A549 (cell line): ENCODE results near the gene SGSM1. TPM values are rescaled to one million over a fixed set of nuclear protein-coding genes. Genes with fewer than 3 reads are reported as not detected.

Source experiments
- ATAC-seq, 2 experiments: fragments of 200-7000 bp in 1 of 2; fragments of >200 bp in 1 of 2; cut with Nextera tagmentation in 1 of 2; cut with Tn5 transposase in 1 of 2; 3 replicates each; pipeline versions ENCODE4 v1.8.0 to v1.9.1; 2018 to 2020; ENCODE audit warnings: mild to moderate bottlenecking in 1 of 2, moderate library complexity in 1 of 2
- CTCF ChIA-PET: fragments of 300-600 bp; sonication (Branson Sonifier 250); formaldehyde crosslinking; extraction: SDS; loops from one replicate; lab custom pipeline; 2021; ENCODE audit warnings: antibody characterized with exemption, inconsistent platforms; lab: Yijun Ruan, JAX
- POLR2A ChIA-PET: fragments of 350-600 bp; formaldehyde crosslinking; extraction: SDS; loops from one replicate; lab custom pipeline; 2021; ENCODE audit warnings: antibody characterized with exemption, inconsistent platforms; lab: Yijun Ruan, JAX
- DNase-seq, 2 experiments: peaks; one replicate each; pipeline versions ENCODE4 v3.0.0 to v3.0.0-alpha.2; 2011 to 2016; ENCODE audit warnings: low read depth in 1 of 2, low spot score in 1 of 2
- FAIRE-seq: peaks from 2 replicates; lab custom pipeline; 2011; peaks lifted over from hg19 to GRCh38; lab: Jason Lieb, UNC
- H3K27ac ChIP-seq, 2 experiments: fragments of >200 bp; sonication (Bioruptor Twin); formaldehyde crosslinking; 3 replicates each; pipeline ENCODE4 v1.5.1; 2016 to 2017
- H3K4me1 ChIP-seq: fragments of >200 bp; sonication (Bioruptor Twin); formaldehyde crosslinking; 3 replicates; pipeline ENCODE4 v1.6.1; 2016
- H3K4me2 ChIP-seq: fragments of >200 bp; sonication (Bioruptor Twin); formaldehyde crosslinking; 3 replicates; pipeline ENCODE4 v1.6.1; 2016
- H3K4me3 ChIP-seq: fragments of >200 bp; sonication (Bioruptor Twin); formaldehyde crosslinking; 3 replicates; pipeline ENCODE4 v1.5.1; 2016
- H3K9me3 ChIP-seq: fragments of >200 bp; sonication (Bioruptor Twin); formaldehyde crosslinking; 3 replicates; pipeline ENCODE4 v1.6.1; 2016
- CBX2 ChIP-seq: fragments of 200-600 bp; sonication (generic); IDR thresholded peaks from 2 replicates; pipeline ENCODE4 v1.6.1; 2016; ENCODE audit warnings: low read depth, mild to moderate bottlenecking, borderline replicate concordance
- CEBPB ChIP-seq, 2 experiments: fragments of >200 bp in 1 of 2; sonication (Bioruptor Twin) in 1 of 2; formaldehyde crosslinking in 1 of 2; IDR thresholded peaks; 2 replicates each; pipeline ENCODE4 v1.6.1; 2012 to 2016
- E2F6 ChIP-seq: IDR thresholded peaks from 2 replicates; pipeline ENCODE4 v1.6.1; 2012; ENCODE audit warnings: low read depth, borderline replicate concordance
- ELK1 ChIP-seq: fragments of 150-350 bp; IDR thresholded peaks from 2 replicates; pipeline ENCODE4 v1.6.1; 2014; ENCODE audit warnings: low read depth, mild to moderate bottlenecking, low read length
- HOXA7 ChIP-seq: fragments of 250-450 bp; sonication (Bioruptor Pico); IDR thresholded peaks from 2 replicates; pipeline ENCODE4 v1.5.0; 2020; ENCODE audit warnings: mild to moderate bottlenecking, moderate library complexity
- HOXB5 ChIP-seq: fragments of 250-450 bp; sonication (Bioruptor Pico); IDR thresholded peaks from 2 replicates; pipeline ENCODE4 v1.5.0; 2020; ENCODE audit warnings: mild to moderate bottlenecking, moderate library complexity
- JUN ChIP-seq, 2 experiments: fragments of >200 bp; sonication (Bioruptor Twin); formaldehyde crosslinking; IDR thresholded peaks; 2 replicates in 1 of 2; 3 replicates in 1 of 2; pipeline ENCODE4 v1.6.1; 2016 to 2017
- KDM1A ChIP-seq: fragments of 200-600 bp; sonication (generic); IDR thresholded peaks from 2 replicates; pipeline ENCODE4 v1.6.1; 2016; ENCODE audit warnings: low read depth, mild to moderate bottlenecking
- MAFK ChIP-seq: fragments of 450-650 bp; IDR thresholded peaks from 2 replicates; pipeline ENCODE4 v1.6.1; 2014; ENCODE audit not compliant: partially characterized antibody
- MYC ChIP-seq: IDR thresholded peaks from 2 replicates; pipeline ENCODE4 v1.6.1; 2012; ENCODE audit warnings: mild to moderate bottlenecking, inconsistent platforms, low read length, improper control_type of control experiment, borderline replicate concordance
- PBX3 ChIP-seq: IDR thresholded peaks from 2 replicates; pipeline ENCODE4 v1.6.1; 2012
- RARB ChIP-seq: fragments of 250-450 bp; sonication (Bioruptor Pico); IDR thresholded peaks from 2 replicates; pipeline ENCODE4 v1.8.0; 2021; ENCODE audit warnings: mild to moderate bottlenecking, moderate library complexity
- RCOR1 ChIP-seq: fragments of 150-350 bp; IDR thresholded peaks from 2 replicates; pipeline ENCODE4 v1.6.1; 2014; ENCODE audit warnings: antibody characterized with exemption, low read length, low read depth
- SMC3 ChIP-seq: fragments of >200 bp; sonication (Bioruptor Twin); formaldehyde crosslinking; IDR thresholded peaks from 3 replicates; pipeline ENCODE4 v1.6.1; 2018; ENCODE audit warnings: inconsistent platforms
- TP53 ChIP-seq: fragments of 250-450 bp; sonication (Bioruptor Pico); IDR thresholded peaks from 2 replicates; pipeline ENCODE4 v1.5.0; 2021; ENCODE audit warnings: mild to moderate bottlenecking, moderate library complexity
- ZFP36 ChIP-seq: fragments of 450-650 bp; IDR thresholded peaks from 2 replicates; pipeline ENCODE4 v1.6.1; 2014; ENCODE audit warnings: borderline replicate concordance; ENCODE audit not compliant: partially characterized antibody
- WGBS: methylation state at CpG from one replicate; pipeline ENCODE4 v1.1.6; 2017; ENCODE audit errors: missing lambda C conversion rate; 5-methylcytosine and 5-hydroxymethylcytosine counted together
- polyA plus RNA-seq, 4 experiments: library from polyadenylated mRNA; depleted of rRNA in 3 of 4; stranded (reverse); fragments of >200 nt; fragmentation: RNase III in 1 of 4; extraction: RNeasy Plus Mini Kit Qiagen cat#74134 plus additional on column Dnase treatment in 1 of 4; gene quantifications; 2 replicates in 3 of 4; 3 replicates in 1 of 4; pipeline ENCODE4 v1.2.3, GENCODE V29; 2011 to 2017

Gene SGSM1
- polyA plus RNA-seq, 2 of the 4 experiments (the other 2 are of a cell fraction) = 0.50 to 1.4 TPM

GRCh38 chr22:24816806-24817205 lies 10.8 kb downstream of the SGSM1 start:
- Histone ChIP-seq H3K4me2 (no peak overlapping the region), H3K4me1 (peaks cover 15% of the 10 kb centered on the region), H3K27ac (no peak overlapping the region), H3K4me3 (no peak overlapping the region), H3K9me3 (no peaks in the 10 kb centered on the region)
- ChIA-PET CTCF (interaction anchor here (1.9 to 2.3 kb wide), 2 partner anchors 14 to 33 kb away, joined by 5 to 13 read pairs; no protein-coding TSS in a partner anchor), POLR2A (no interaction called here)
- no peak for TF ChIP-seq MYC
- peak; percentile 11 for TF ChIP-seq MAFK
- FAIRE-seq (no peak), ATAC-seq (no peak), DNase-seq (no peak)
- 48% methylated on average over 4 of the region's 4 CpGs for WGBS

GRCh38 chr22:24819487-24819886 lies 13.5 kb downstream of the SGSM1 start:
- DNase-seq (no peak), ATAC-seq (no peak), FAIRE-seq (no peak)
- H3K9me3 ChIP-seq = no peaks in the 10 kb centered on the region
- H3K27ac ChIP-seq = peak overlapping the region in 1 of 2 experiments; percentile 32; a peak in 1 of 6 replicates
- TF ChIP-seq KDM1A (peak; percentile 79; the same call in 1 of the 2 replicates), RARB (no peak), ELK1 (no peak), PBX3 (no peak), ZFP36 (peak; percentile 22), SMC3 (no peak), CBX2 (no peak), TP53 (CRISPR knock-in tag) (no peak), RCOR1 (no peak), HOXB5 (no peak), HOXA7 (no peak)
- WGBS = 76% methylated on average over 2 of the region's 2 CpGs
- H3K4me2 ChIP-seq = peak overlapping the region; percentile 65
- peaks cover 19% of the 10 kb centered on the region for H3K4me1 ChIP-seq
- CTCF ChIA-PET = interaction anchor here (1.2 to 2.3 kb wide), 2 partner anchors 16 to 238 kb away, joined by 4 to 9 read pairs; no protein-coding TSS in a partner anchor
- no peak overlapping the region for H3K4me3 ChIP-seq
- POLR2A ChIA-PET = no interaction called here

- peak; percentile 80 to 87 for ATAC-seq
- Histone ChIP-seq H3K4me3 (no peak overlapping the region), H3K4me2 (peak overlapping the region; percentile 65)
- no peak for FAIRE-seq
- POLR2A ChIA-PET = no interaction called here
- DNase-seq = peak; percentile 21 to 37
- WGBS = 6% methylated on average over 9 of the region's 10 CpGs
- TF ChIP-seq CBX2 (no peak), CEBPB (IDR thresholded peaks at IDR 0.05) (no peak)
- TF ChIP-seq, all 56 proteins: peak for 0
- Histone ChIP-seq H3K4me1 (peaks cover 19% of the 10 kb centered on the region), H3K9me3 (no peaks in the 10 kb centered on the region), H3K27ac (peak overlapping the region; percentile 18 to 32; a peak in 1 of 6 replicates)
- CTCF ChIA-PET = interaction anchor here (1.2 to 2.3 kb wide), 2 partner anchors 17 to 238 kb away, joined by 4 to 9 read pairs; no protein-coding TSS in a partner anchor
Observed at GRCh38 chr22:24819911-24820461, 14.0 kb downstream of the SGSM1 start.

GRCh38 chr22:24822471-24822870 lies 16.5 kb downstream of the SGSM1 start:
- ATAC-seq = no peak
- ChIA-PET CTCF (interaction anchor here (0.8 kb wide), 1 partner anchor 19 kb away, joined by 3 read pairs; no protein-coding TSS in a partner anchor), POLR2A (no interaction called here)
- TF ChIP-seq E2F6 (no peak), JUN (IDR thresholded peaks at IDR 0.05) (no peak)
- no peak overlapping the region for H3K27ac ChIP-seq
- no peak for FAIRE-seq
- no peak overlapping the region for H3K4me3 ChIP-seq
- H3K9me3 ChIP-seq = no peaks in the 10 kb centered on the region
- 30% methylated on average over 2 of the region's 2 CpGs for WGBS
- no peak for DNase-seq
- peaks cover 19% of the 10 kb centered on the region for H3K4me1 ChIP-seq
- no peak overlapping the region for H3K4me2 ChIP-seq
